ENCODE results near the gene M1AP. TPM values are rescaled to one million over a fixed set of nuclear protein-coding genes. Genes with fewer than 3 reads are reported as not detected.
A peak's percentile ranks its signal among the peaks of the same experiment; 100 is the strongest.

M1AP gene
- total and polyA plus RNA-seq, 9 of the 15 experiments (the other 6 are each of a cell fraction or from before 2014, with no cell fraction given): 0.06 to 0.33 (median 0.11) TPM; not detected in 4

DNA sequence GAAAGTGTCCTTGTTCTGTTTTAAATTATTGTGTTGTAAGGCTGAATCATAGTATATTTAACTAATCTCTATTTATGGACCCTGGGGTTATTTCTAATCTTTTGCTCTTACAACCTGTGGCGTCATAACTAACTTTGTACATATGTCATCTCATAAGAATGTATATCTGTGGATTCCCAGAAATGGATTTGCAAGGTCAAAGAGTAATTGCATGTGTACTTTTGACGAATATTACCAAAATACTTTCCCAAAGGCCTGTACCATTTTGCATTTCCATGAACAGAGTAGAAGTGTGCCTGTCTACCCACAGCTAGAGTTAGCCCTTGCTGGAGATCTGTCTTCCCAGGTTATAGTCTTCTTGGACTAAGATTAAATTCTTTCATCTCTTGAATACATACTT is 48.7 kb upstream of the M1AP start:
- Histone ChIP-seq H3K9me1 (ENCODE audit: control insufficient read depth, insufficient read depth, low read length) (no peaks in the 10 kb centered on the region), H3K27me3 (ENCODE audit: control insufficient read depth in 2 of 2, insufficient read depth in 2 of 2, low read length in 2 of 2) (peaks cover 3 to 11% of the 10 kb centered on the region in 2 experiments; a peak in 3 of 5 replicates), H3K4me3 (no peak overlapping the region), H3K79me2 (ENCODE audit: control insufficient read depth, insufficient read depth, low read length) (no peaks in the 10 kb centered on the region), H3K4me1 (replicated peaks in 1 of 2; ENCODE audit: control insufficient read depth in 2 of 2, insufficient read depth in 2 of 2, low read length in 2 of 2) (no peaks in the 10 kb centered on the region), H2AFZ (ENCODE audit: low read depth, low read length) (no peak overlapping the region), H3K9me3 (replicated peaks; ENCODE audit: control insufficient read depth, insufficient read depth, low read depth, low read length) (no peaks in the 10 kb centered on the region), H3K9ac (ENCODE audit: insufficient read depth in 1 of 2, low read depth in 2 of 2, low read length in 2 of 2) (no peak overlapping the region), H3K4me2 (ENCODE audit: insufficient read depth, low read length) (no peak overlapping the region), H3K36me3 (ENCODE audit: control insufficient read depth, insufficient read depth, low read length) (no peaks in the 10 kb centered on the region), H4K20me1 (replicated peaks; ENCODE audit: control insufficient read depth, insufficient read depth, low read length) (no peaks in the 10 kb centered on the region), H3K27ac (ENCODE audit: extremely low read depth, low read depth, low read length) (no peak overlapping the region)
- in situ Hi-C loops (cut with MboI): loop anchor here (10.0 kb wide), 1 partner anchor 338 kb away; no protein-coding TSS in a partner anchor
- WGBS (ENCODE audit: insufficient coverage, low coverage, missing lambda C conversion rate): 0% methylated on average over 2 of the region's 2 CpGs
- FAIRE-seq (no peak), ATAC-seq (no peak), DNase-seq (ENCODE audit: extremely low read depth in 1 of 4, low spot score in 3 of 4) (no peak)
- intact Hi-C loops (cut with micrococcal nuclease): loop anchor here (10.0 kb wide), 1 partner anchor 718 kb away; no protein-coding TSS in a partner anchor
- no TSS peak for BruUV-seq (replicated peaks)
- CTCF ChIA-PET (ENCODE audit: low intra/inter-chr PET ratio): no interaction called here
- no peak for TF ChIP-seq ZNF311 (CRISPR knock-in tag; IDR thresholded peaks at IDR 0.05)
- peak; percentile 41; the same call in 1 of the 2 replicates for TF ChIP-seq ATF7 (IDR thresholded peaks at IDR 0.05)
- no peak for TF ChIP-seq NR2C2 (CRISPR knock-in tag; IDR thresholded peaks at IDR 0.05)
- peak; percentile 19; the same call in 1 of the 2 replicates for TF ChIP-seq NR2C2 (tag; IDR thresholded peaks at IDR 0.05)
- no peak for TF ChIP-seq GABPB1 (CRISPR knock-in tag; IDR thresholded peaks at IDR 0.05)
- TF ChIP-seq ZNF175 (CRISPR knock-in tag; IDR thresholded peaks at IDR 0.05; ENCODE audit: low read depth): 0 out of 2 replicates have a peak, but pooled peaks have one; percentile 31
- no peak for TF ChIP-seq MIER1 (IDR thresholded peaks at IDR 0.05; ENCODE audit: low read depth)
- TF ChIP-seq CEBPG (CRISPR knock-in tag; IDR thresholded peaks at IDR 0.05): no peak
- peak in 1 of 2 experiments; percentile 88; a peak in 2 of 4 replicates for TF ChIP-seq CEBPG (tag; conservative IDR thresholded peaks at IDR 0.05 in 1 of 2, IDR thresholded peaks at IDR 0.05 in 1 of 2)
- 0 out of 2 replicates have a peak, but pooled peaks have one; percentile 14 for TF ChIP-seq ATF3 (IDR thresholded peaks at IDR 0.05)
- TF ChIP-seq ATF3 (CRISPR knock-in tag; conservative IDR thresholded peaks at IDR 0.05): no peak
- TF ChIP-seq ZNF584 (CRISPR knock-in tag; IDR thresholded peaks at IDR 0.05; ENCODE audit: low read depth): 0 out of 2 replicates have a peak, but pooled peaks have one; percentile 23
- no peak for TF ChIP-seq ELF1 (tag; IDR thresholded peaks at IDR 0.05)
- TF ChIP-seq ZBTB9 (CRISPR knock-in tag; IDR thresholded peaks at IDR 0.05): no peak
- POLR2A ChIA-PET: interaction anchor here (0.7 kb wide), 1 partner anchor 295 kb away, joined by 4 read pairs; no protein-coding TSS in a partner anchor
